Activated CD4-positive, CD25-positive, alpha-beta regulatory T cell treated with anti-CD3 and anti-CD28 coated beads, Interleukin-2, amount 50 U/mL, for 24 hours (primary cell): ENCODE results near the gene ZBTB5.
"Not testable (repeated sequence)": the region's sequence is repeated elsewhere in the genome, so short reads cannot be mapped to it uniquely, and the experiment has no call there.

Experiments used
- ATAC-seq, 2 donors: fragments of 150-1000 bp; cut with Tn5 transposase; one replicate each; pipeline ENCODE4 v1.10.0; 2021; ENCODE audit warnings: mild to moderate bottlenecking in 1 of 2, moderate library complexity in 1 of 2

Gene ZBTB5

DNA sequence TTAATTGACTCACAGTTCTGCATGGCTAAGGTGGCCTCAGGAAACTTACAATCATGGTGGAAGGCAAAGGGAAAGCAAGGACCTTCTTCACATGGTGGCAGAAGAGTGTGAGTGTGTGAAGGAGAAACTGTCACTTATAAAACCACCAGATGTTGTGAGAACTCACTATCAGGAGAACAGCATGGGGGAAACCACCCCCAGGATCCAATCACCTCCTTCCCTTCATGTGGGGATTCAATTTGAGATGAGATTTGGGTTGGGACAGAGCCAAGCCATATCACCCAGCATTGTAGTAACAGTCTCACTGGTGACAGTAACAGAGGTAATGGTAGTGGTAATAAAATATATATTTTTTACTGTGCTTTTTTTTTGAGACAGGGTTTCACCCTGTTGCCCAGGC lies 18.1 kb downstream of the ZBTB5 start:
- no peak for ATAC-seq

DNA sequence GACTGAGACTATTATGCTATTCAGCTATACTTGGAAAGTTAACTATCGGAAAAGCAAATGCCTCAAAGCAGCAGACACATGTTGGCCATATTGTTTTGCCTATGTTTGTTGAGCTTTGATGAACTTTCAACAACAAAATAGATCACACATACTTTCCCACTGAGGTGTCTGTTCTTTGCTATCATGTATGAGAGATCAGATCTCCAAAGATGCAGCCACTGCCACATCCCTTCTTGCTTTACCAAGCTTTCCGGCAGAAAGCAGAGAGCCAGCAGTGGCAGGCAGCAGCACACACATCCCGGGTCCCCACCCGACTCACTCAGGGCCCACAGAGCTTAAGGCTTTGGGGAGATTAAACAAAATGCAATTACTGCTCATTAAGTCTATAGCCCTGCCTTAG lies 18.8 kb downstream of the ZBTB5 start:
- ATAC-seq = no peak

DNA sequence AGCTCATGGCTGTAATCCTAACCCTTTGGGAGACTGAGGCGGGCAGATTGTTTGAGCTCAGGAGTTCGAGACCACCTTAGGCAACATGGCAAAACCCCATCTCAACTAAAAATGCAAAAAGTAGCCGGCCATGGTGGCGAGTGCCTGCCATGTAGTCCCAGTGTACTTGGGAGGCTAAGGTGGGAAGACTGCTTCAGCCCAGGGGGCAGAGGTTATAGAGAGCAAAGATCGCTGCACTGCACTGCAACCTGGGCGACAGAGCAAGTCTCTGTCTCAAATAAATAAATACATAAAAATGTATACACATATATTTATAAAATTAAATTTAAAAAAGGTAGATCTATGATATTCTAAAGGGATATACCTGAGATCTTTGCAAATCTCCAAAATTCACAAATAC lies 19.4 kb downstream of the ZBTB5 start:
- no peak for ATAC-seq

DNA sequence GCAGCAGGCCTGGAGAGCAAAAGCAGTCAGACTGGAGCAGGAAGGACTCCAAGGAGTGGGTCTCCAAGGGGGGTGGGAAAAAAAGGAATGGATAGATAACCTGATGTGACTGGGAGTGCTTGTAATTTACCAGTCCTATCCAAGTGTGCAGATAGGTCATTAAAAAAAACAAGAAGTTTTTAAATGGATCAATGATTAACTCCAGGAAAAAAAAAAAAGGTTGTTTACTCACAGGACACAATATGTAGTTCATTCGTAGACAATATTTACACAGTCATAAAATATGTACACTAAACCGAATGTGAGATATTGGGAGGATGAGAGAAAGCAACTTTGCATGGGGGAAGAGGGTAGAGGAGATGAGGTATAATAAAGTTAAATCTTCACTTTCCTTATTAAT lies 20.4 kb downstream of the ZBTB5 start:
- no peak for ATAC-seq

DNA sequence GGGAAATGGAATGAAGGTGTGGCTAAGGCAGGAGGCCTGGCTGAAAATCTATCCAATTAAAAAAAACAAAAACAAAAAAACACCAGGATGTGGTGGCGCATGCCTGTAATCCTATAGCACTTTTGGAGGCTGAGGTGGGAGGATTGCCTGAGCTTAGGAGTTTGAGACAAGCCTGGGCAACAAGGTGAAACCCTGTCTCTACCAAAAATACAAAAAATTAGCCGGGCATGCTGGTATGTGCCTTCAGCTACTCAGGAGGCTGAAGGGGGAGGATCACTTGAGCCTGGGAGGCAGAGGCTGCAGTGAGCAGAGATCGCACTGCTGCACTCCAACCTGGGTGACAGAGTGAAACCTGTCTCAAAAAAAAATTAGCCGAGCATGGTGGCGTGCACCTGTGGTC lies 21.7 kb downstream of the ZBTB5 start:
- ATAC-seq = no peak

DNA sequence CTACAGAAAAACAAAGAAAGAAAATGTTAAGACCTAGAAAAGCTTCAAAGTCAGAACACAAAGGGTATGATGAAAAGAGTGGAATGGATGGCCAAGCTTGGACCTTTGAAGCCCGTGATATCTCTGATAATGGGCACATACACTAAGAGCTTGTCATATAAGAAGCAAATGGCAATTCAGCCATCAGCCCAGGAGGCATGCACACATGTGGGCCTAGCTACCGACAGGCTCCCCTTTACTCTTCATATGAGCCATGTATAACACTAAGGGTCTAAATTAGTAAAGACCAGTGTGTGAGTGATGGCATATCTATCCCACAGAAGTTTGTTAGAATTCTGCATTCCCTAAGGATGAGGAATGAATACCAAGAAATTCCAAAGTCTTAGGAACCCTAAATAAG lies 22.7 kb downstream of the ZBTB5 start:
- no peak for ATAC-seq

DNA sequence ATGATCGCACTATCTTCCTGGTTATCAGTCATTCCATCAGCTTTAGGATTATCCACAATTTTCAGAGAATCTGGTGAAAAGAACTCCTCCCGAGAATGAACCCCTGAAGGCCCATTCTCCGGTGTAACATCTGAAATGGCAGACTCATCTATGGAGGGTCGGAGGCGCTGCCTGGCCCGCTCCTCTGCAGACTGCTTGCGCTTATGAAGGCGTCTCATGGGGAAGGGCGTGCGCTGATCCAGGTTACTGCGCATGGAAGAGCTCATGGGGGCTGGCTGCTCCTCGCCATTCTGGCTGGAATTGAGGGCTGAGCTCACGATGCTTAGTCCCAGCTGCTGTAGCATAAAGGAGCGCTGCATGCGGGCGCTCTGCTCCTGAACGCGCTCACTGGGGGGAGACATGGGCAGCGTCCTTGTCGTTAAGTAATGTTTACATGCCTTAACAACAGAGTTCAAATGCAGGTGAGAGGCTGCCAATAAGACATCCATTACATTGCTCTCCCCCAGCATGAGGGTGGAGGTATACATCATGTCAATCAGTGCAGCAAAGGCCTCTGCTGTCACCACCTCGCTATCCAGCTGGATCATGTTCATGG lies 23.4 kb downstream of the ZBTB5 start:
- ATAC-seq = no peak

DNA sequence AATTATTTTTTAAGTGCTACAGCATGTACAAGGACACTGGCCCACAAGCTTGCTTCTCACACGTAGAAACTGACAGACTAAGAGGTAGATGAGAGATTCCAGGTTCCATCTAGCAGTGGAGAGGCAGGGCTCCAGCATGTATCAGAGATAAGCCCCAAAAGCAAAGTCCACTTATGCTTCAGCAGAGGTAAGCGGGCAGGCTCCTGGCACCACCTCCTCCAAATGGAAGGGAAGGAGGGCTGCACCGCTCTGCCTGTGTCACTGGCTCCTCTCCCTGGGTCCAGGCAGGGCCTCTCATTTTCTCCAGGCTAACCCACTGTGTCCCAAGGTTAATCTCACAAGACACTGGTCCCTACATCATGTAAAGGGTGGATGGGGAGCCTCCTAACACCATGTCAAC lies 26.9 kb downstream of the ZBTB5 start:
- ATAC-seq = no peak

DNA sequence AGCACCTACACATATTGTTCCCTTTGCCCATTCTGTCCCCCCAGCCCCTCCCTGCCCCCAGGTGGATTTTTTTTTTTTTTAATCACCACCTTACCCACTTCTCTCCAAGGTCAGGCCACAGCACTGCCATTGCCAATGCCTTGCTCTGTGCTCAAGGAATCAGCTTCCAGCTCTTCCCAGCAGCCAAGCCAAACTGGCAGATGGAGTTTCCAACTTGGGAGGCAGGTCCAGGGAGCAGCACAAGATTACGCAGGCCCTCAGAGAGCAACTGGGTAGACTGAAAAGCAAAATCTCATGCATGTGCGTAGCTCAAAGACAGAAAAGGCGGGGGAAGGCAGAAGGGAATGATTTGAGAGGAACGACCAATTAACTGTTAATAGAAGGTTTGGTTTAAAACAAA lies 27.6 kb downstream of the ZBTB5 start:
- no peak for ATAC-seq

DNA sequence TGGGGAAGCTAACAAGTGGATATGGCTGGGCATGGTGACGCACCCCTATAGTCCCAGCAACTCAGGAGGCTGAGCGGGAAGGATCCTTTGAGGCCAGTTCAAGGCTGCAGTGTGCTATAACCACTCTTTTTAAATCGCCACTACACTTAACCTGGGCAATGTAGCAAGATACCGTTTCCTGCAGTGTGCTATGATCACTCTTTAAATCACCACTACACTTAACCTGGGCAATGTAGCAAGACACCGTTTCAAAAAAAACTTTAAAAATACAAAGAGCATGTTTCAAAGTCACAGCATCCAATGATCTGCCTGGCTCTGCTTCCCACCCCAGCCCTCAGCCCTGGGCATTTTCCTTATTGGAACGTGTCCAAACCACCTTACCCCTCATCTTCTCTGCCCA lies 28.2 kb downstream of the ZBTB5 start:
- ATAC-seq = no peak

DNA sequence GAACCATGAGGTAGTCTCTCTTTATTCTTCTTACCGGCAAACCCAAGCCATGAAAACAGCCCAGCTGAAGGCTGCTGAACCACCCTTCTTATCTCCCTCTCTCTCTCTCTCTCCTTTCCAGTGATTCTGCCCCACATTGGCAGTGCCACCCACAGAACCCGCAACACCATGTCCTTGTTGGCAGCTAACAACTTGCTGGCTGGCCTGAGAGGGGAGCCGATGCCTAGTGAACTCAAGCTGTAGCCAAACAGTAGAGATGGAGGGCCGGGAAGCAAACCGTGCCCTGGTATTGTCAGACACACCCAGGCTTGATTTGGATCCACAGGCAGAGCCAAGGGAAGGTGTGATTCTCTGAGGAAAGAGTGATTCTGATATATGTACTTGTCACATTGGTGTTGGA lies 28.7 kb downstream of the ZBTB5 start:
- ATAC-seq = no peak

DNA sequence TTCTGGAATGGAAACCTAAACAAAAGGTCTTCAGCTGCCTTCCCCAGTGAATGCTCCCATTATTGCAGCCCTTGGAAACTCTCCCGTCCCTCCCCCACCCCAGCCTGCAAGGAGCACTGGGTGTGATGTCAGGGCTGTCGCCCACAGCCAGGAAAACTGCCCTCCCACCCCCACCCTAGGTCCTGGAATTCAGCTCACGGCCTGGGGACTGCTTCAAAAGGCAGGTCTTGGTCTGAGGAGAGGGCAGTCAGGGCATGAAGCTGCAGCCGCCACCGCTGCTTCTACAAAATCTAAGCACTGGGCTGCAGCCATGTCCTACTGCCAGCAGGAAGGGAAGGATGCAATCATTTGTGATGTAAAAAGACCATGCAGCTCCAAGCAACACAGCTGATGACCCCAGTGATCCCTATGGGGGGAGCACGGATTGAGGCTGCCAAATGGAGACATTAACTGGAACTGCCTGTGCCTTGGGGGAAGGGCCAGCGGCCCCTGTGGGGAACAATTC lies 31.3 kb downstream of the ZBTB5 start:
- no peak for ATAC-seq

DNA sequence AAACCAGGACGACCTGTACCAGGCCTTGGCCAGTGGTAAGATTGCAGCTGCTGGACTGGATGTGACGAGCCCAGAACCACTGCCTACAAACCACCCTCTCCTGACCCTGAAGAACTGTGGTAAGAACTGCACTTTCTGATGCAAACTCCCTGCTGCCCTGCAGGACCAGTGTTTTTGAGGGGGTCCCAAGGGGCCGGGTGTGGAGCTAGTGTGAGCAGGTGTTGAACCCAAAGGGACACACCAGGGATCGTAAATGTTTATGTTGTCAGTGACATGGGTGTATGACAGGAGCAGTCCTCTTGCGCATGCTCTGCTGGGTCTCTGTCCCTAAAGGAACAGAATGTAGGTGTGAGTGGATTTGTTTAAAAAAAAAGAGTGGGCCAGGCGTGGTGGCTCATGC lies 33.2 kb downstream of the ZBTB5 start:
- no peak for ATAC-seq

DNA sequence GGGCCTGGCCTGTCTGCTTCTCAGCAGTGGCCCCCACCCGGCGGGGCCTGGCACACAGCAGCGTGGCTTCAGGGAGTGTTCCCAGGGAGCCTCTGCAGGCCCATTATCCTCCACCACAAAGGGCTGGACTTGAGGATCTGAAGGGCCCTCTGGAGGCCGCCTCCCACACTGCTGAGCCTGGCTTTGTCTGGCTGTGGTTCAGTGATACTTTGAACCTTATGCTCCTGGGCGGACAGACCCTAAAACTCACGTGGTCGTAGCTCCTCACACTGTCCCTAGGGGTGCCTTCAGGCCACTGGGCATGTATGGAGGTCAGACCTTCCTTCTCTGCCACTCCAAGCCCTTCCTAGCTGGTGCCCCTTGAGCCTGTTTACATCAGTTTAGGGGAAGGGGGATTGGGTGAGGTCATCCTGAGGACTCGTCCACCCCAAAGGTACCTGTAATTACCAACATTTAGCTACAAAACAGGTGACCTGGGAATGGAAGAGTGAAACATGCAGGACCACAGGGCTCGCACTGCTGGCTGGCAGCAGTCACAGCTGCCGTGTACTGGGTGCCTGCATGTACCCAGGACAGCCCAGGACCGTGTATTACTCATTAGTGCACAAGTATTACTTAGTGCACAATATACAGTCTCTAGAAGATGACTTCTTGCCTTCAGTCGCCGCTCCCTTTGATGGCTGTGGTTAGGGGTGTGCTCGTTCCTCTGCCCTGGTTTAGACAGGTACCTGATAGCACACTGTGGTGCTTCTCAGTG lies 34.2 kb downstream of the ZBTB5 start:
- no peak for ATAC-seq

DNA sequence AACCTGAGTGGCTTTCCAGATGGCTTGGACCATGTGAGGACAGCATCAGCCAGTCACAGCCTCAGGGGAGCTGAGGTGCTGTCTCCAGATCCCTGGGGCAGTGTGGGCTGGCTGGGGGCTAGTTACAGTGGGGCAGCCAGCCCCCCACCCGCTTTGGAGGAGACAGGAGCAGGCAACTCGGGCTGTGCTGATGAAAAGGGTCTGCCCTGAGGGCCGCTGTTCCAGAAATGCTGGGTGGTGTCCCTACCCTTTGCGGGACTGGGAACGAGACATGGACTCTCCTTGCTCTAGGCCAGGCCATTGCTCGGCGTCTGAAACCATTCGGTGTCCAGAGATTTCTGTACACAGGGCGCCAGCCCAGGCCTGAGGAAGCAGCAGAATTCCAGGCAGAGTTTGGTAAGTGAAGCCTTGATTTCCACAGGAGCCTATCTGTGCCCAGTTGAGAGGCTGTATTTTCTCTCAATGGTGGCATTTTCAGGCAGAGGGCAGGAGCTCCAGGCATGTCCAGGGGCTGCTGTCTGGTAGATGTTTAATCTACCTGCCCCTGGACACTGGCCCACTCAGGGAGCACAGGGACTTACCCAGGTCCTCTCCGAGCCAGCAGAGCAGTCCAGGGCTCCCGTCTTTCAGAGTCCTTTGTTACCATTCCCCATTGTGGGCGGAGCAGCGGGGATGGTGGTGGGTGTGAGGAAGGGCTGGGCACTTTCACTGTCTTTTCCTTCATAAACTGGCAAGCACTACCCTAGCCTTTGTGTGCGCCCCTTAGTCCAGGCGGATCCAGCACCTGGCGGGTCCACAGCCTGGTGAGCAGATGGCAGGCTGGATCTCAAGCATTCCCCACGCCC lies 35.6 kb downstream of the ZBTB5 start:
- no peak for ATAC-seq

DNA sequence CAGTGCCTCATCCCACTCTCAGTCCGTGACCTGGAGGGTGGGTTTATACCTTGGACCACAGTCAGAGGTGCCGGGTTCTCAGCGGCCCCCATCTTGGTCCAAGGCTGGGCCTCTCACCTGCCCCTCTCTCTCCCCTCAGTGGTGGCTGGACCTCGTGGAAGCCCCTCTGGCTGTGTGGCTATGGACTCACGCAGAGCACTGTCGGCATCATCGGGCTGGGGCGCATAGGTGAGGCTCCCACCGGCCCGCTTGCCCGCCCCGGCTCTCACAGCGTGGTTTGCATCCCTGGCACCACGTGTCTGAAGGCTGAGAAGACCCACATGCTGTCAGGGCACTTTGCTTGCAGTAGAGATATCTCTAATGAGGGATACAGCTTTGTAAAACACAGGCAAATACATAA lies 36.9 kb downstream of the ZBTB5 start:
- no peak for ATAC-seq

DNA sequence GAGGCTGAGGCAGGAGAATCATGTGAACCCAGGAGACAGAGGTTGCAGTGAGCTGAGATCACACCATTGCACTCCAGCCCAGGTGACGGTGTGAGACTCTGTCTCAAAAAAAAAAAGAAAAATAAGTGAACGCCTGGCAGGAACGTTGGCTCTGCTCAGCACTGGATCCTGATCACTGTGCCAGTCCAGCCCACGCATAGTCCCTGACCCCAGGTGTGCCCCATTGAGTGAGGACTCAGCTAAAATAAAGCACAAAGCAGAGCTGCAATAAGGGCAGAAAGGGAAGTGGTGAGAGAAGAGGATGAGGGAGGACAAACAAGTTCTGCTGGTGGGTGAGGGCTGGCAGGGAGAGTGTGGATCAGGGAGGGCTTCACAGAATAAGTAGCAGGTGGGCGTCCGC lies 38.4 kb downstream of the ZBTB5 start:
- no peak for ATAC-seq

DNA sequence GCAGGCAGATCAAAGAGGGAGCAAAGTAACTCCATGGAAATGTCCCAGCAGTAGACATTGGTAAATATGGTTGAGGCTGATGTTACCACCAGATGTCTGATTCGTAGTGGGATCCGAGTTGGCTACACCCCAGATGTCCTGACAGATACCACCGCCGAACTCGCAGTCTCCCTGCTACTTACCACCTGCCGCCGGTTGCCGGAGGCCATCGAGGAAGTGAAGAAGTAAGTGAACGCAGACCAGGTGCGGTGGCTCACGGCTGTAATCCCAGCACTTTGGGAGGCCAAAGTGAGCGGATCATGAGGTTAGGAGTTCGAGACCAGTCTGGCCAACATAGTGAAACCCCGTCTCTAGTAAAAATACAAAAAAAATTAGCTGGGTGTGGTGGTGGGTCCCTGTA lies 38.8 kb downstream of the ZBTB5 start:
- not testable (repeated sequence) for ATAC-seq

DNA sequence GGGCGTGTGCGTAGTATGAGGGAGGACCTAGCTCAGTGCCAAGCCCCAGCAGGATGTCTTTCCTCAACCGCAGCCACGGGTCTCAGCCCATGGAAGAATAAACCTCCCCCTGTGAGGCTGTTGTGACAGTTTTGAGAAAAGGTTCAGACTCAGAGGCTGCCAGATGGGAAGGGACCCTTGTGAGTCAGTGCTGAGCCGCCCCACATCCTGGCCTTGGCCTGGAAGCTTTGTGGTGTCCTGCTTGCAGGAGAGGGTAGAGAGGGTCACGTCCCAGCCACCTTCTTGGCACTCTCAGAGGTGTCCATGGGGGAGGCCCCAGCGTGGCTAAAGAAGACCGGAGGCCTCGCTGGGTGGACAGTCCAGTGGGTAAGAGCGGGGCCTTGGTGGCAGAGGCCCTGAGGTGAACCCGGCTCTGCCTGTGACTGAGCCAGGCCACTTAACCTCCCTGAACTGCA lies 39.9 kb downstream of the ZBTB5 start:
- no peak for ATAC-seq

DNA sequence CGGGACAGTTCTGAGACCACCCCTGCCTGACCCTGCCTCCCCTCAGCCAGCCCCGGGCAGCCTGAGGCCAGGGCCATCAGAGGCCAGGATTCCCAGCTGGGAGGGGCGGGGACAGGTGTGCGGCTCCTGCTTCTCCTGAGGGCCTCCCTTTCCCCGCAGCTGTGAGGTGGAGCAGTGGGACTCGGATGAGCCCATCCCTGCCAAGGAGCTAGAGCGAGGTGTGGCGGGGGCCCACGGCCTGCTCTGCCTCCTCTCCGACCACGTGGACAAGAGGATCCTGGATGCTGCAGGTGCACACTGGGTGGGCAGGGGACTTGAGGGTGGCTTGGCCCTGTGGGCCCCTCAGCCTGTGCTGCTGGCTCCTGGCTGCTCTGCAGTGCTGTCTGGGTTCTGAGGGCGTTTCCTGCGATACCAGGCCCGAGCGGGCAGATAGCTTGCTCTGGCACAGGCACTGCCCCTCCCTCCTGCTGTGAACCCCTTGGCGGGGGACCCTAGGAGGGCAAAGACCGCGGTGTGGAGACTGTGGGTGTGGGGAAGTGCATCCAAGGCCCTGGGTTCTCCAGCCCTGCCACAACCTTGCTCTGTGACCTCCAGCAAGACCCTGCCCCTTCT lies 40.5 kb downstream of the ZBTB5 start:
- no peak for ATAC-seq

DNA sequence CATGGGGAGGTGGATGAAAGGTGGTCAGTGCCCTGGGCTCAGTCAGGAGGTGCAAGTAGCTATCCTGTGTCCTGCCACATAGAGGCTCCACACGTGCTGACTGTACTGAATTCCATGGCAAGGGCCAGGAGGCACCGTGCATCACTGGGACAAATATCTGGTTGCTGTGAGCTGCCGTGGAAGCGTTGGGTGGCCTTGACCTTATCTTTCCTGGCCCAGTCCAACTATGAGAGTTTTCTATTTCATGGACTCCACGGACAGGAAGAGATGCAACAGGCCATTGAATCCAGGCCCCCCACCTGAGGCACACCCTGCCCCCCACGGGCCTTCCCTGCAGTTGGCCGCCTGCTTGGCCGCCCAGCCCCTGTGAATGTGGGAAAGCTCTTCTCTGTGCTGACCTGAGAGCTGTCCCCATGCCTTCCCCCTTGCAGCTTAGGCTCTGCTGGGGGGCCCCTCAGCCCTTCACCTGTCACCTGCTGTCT lies 41.0 kb downstream of the ZBTB5 start:
- ATAC-seq = no peak

DNA sequence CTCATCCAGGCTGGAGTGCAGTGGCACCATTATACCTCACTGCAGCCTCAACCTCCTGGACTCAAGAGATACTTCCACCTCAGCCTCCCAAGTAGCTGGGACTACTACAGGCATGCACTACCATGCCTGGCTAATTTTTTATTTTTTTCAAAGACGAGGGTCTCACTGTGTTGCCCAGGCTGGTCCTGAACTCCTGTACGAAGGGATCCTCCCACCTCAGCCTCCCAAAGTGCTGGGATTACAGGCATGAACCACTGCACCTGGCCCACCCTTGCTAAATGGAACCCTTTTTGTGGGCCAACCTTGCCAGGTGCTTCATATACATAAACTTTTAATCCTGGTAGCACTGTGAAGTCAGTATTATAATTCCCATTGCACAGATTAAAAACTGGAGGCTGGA lies 41.7 kb downstream of the ZBTB5 start:
- no peak for ATAC-seq
